HEK293 (cell line): ENCODE measurements around the gene MYH7B.
A peak's percentile ranks its signal among the peaks of the same experiment; 100 is the strongest.

Experiments used
- CTCF ChIA-PET: fragments of 350-600 bp; formaldehyde crosslinking; extraction: SDS; loops from one replicate; lab custom pipeline; 2021; ENCODE audit warnings: antibody characterized with exemption; lab: Yijun Ruan, JAX
- POLR2A ChIA-PET: fragments of 300-600 bp; formaldehyde crosslinking; extraction: SDS; loops from one replicate; lab custom pipeline; 2020; ENCODE audit warnings: antibody characterized with exemption, inconsistent platforms; lab: Yijun Ruan, JAX
- H3K27ac ChIP-seq: fragments of 200-500 bp; sonication (Bioruptor generic); 2 replicates; pipeline ENCODE4 v1.5.1; 2014; ENCODE audit warnings: low read depth, low read length, control low read depth, inconsistent platforms; ENCODE audit errors: extremely low read depth
- H3K36me3 ChIP-seq, 2 experiments: fragments of 200-500 bp in 1 of 2; sonication (Bioruptor generic) in 1 of 2; 1 replicate in 1 of 2; 2 replicates in 1 of 2; pipeline ENCODE4 v1.5.1; 2014 to 2017; ENCODE audit warnings: inconsistent platforms in 2 of 2, low read length in 2 of 2; ENCODE audit not compliant: control insufficient read depth in 2 of 2, insufficient read depth in 1 of 2
- H3K4me1 ChIP-seq: fragments of 200-500 bp; sonication (Bioruptor generic); 2 replicates; pipeline ENCODE4 v1.5.1; 2014; ENCODE audit warnings: mild to moderate bottlenecking, low read length, inconsistent platforms; ENCODE audit not compliant: control insufficient read depth, insufficient read depth
- H3K4me3 ChIP-seq: 2 replicates; pipeline ENCODE4 v1.5.1; 2011; ENCODE audit warnings: low read depth, mild to moderate bottlenecking, control low read depth, low read length, moderate library complexity
- H3K9me3 ChIP-seq: fragments of 200-500 bp; sonication (Bioruptor generic); 2 replicates; pipeline ENCODE4 v1.5.1; 2014; ENCODE audit warnings: low read depth, low read length, inconsistent platforms; ENCODE audit not compliant: control insufficient read depth, insufficient read depth
- PRDM10 ChIP-seq: fragments of 450-650 bp; formaldehyde crosslinking; IDR thresholded peaks from 2 replicates; pipeline ENCODE4 v1.5.1; 2016; ENCODE audit warnings: missing biosample characterization, missing genetic modification characterization
- ZBTB6 ChIP-seq: fragments of 450-650 bp; formaldehyde crosslinking; IDR thresholded peaks from 2 replicates; pipeline ENCODE4 v1.5.1; 2017; ENCODE audit warnings: missing biosample characterization, missing genetic modification characterization
- ZNF16 ChIP-seq: fragments of 450-650 bp; formaldehyde crosslinking; IDR thresholded peaks from 2 replicates; pipeline ENCODE4 v1.5.1; 2016; ENCODE audit warnings: low read depth, missing biosample characterization, missing genetic modification characterization
- ZNF223 ChIP-seq: fragments of 450-650 bp; formaldehyde crosslinking; IDR thresholded peaks from 2 replicates; pipeline ENCODE4 v1.5.1; 2016; ENCODE audit warnings: missing biosample characterization, missing genetic modification characterization
- ZNF280C ChIP-seq: fragments of 450-650 bp; formaldehyde crosslinking; IDR thresholded peaks from 2 replicates; pipeline ENCODE4 v1.5.1; 2016; ENCODE audit warnings: missing biosample characterization, missing genetic modification characterization
- ZNF449 ChIP-seq: fragments of 450-650 bp; formaldehyde crosslinking; IDR thresholded peaks from 2 replicates; pipeline ENCODE4 v1.5.1; 2017; ENCODE audit warnings: missing biosample characterization, mild to moderate bottlenecking, missing genetic modification characterization, moderate library complexity
- ZNF513 ChIP-seq: fragments of 450-650 bp; IDR thresholded peaks from 2 replicates; pipeline ENCODE4 v1.5.1; 2018; ENCODE audit warnings: missing biosample characterization, missing genetic modification characterization
- ZNF600 ChIP-seq: fragments of 450-650 bp; formaldehyde crosslinking; IDR thresholded peaks from 2 replicates; pipeline ENCODE4 v1.5.1; 2016; ENCODE audit warnings: missing biosample characterization, missing genetic modification characterization
- ZNF776 ChIP-seq: fragments of 450-650 bp; formaldehyde crosslinking; IDR thresholded peaks from 2 replicates; pipeline ENCODE4 v1.5.0; 2017; ENCODE audit warnings: missing biosample characterization, missing genetic modification characterization, borderline replicate concordance

MYH7B gene

GRCh38 chr20:34999782-35000181, 44.1 kb downstream of the MYH7B start:
- Histone ChIP-seq H3K36me3 (peaks cover 0 to 91% of the 10 kb centered on the region in 2 experiments; a peak in 2 of 3 replicates), H3K9me3 (no peaks in the 10 kb centered on the region), H3K27ac (no peak overlapping the region), H3K4me1 (no peaks in the 10 kb centered on the region)
- POLR2A ChIA-PET = no interaction called here
- CTCF ChIA-PET = interaction anchor here (0.6 kb wide), 2 partner anchors 29 to 97 kb away, joined by 3 to 5 read pairs; no protein-coding TSS in a partner anchor
- TF ChIP-seq ZNF776 (tag by site-specific recombination) (no peak), PRDM10 (tag by site-specific recombination) (0 out of 2 replicates have a peak, but pooled peaks have one; percentile 7)
- TF ChIP-seq, all 188 proteins: peak for 1
- H3K4me3 ChIP-seq = no peak overlapping the region

- CTCF ChIA-PET = interaction anchor here (0.6 to 0.7 kb wide), 3 partner anchors 8 to 276 kb away, joined by 3 to 4 read pairs (median 3); no protein-coding TSS in a partner anchor
- POLR2A ChIA-PET = no interaction called here
- H3K27ac ChIP-seq = no peak overlapping the region
- TF ChIP-seq ZNF16 (tag by site-specific recombination) (no peak), ZNF223 (0 out of 2 replicates have a peak, but pooled peaks have one; percentile 48), ZNF449 (tag by site-specific recombination) (no peak), ZNF513 (tag by site-specific recombination) (no peak), ZNF600 (tag by site-specific recombination) (peak; percentile 84), ZBTB6 (tag by site-specific recombination) (no peak), ZNF280C (tag by site-specific recombination) (no peak)
- H3K9me3 ChIP-seq = no peaks in the 10 kb centered on the region
- no peak overlapping the region for H3K4me3 ChIP-seq
- no peaks in the 10 kb centered on the region for H3K4me1 ChIP-seq
- peaks cover 0 to 94% of the 10 kb centered on the region in 2 experiments; a peak in 2 of 3 replicates for H3K36me3 ChIP-seq
Measured at GRCh38 chr20:35000311-35000921, 44.7 kb downstream of the MYH7B start.
